HG02943 (cell line): ENCODE data around the gene KCTD11.
"Not testable (repeated sequence)": the region's sequence is repeated elsewhere in the genome, so short reads cannot be mapped to it uniquely, and the experiment has no call there.

Source experiments
- ATAC-seq: cut with Tn5 transposase; IDR thresholded peaks from one replicate; pipeline ENCODE4 v1.9.1; 2021; ENCODE audit warnings: mild to moderate bottlenecking, low read depth, moderate library complexity; ENCODE audit not compliant: unreplicated experiment

Gene KCTD11

GRCh38 chr17:7340179-7340578, 11.8 kb upstream of the KCTD11 start:
- no peak for ATAC-seq

GRCh38 chr17:7341842-7342241, 10.1 kb upstream of the KCTD11 start:
- no peak for ATAC-seq

GRCh38 chr17:7343250-7343649, 8.7 kb upstream of the KCTD11 start:
- no peak for ATAC-seq

- ATAC-seq: no peak
These were observed 5.0 kb upstream of the KCTD11 start for GRCh38 chr17:7346761-7347614.

GRCh38 chr17:7347630-7348477, 4.1 kb upstream of the KCTD11 start:
- no peak for ATAC-seq

GRCh38 chr17:7348478-7349242, 3.3 kb upstream of the KCTD11 start:
- ATAC-seq: no peak

GRCh38 chr17:7352503-7352889, 534 bp downstream of the KCTD11 start:
- ATAC-seq: no peak

- no peak for ATAC-seq
These were observed 1.1 kb downstream of the KCTD11 start for GRCh38 chr17:7352910-7353635.

GRCh38 chr17:7354262-7354843, 2.4 kb downstream of the KCTD11 start:
- no peak for ATAC-seq

- ATAC-seq: no peak
These were observed 3.1 kb downstream of the KCTD11 start, which contains the start of gene TMEM95 for GRCh38 chr17:7355053-7355452. TSS of gene TMEM95 (plus strand) at chr17:7355156. CDS start at chr17:7355205, 49 bp downstream.

- ATAC-seq: no peak
These were observed 3.6 kb downstream of the KCTD11 start for GRCh38 chr17:7355573-7355972.

- ATAC-seq: no peak
These were observed 4.1 kb downstream of the KCTD11 start for GRCh38 chr17:7356072-7356549.

- no peak for ATAC-seq
These were observed 4.8 kb downstream of the KCTD11 start for GRCh38 chr17:7356756-7357155.

GRCh38 chr17:7357381-7357780, 5.4 kb downstream of the KCTD11 start:
- ATAC-seq: no peak

GRCh38 chr17:7361906-7362305, 9.9 kb downstream of the KCTD11 start:
- no peak for ATAC-seq

- ATAC-seq: no peak
These were observed 11.3 kb downstream of the KCTD11 start for GRCh38 chr17:7363311-7363710.

- ATAC-seq: not testable (repeated sequence)
These were observed 14.0 kb downstream of the KCTD11 start for GRCh38 chr17:7365963-7366362.

GRCh38 chr17:7367083-7367482, 15.1 kb downstream of the KCTD11 start:
- ATAC-seq: no peak

- ATAC-seq: no peak
These were observed 16.1 kb downstream of the KCTD11 start for GRCh38 chr17:7367918-7368598.
